ENCODE measurements around the gene CEND1. TPM values are rescaled to one million over a fixed set of nuclear protein-coding genes. Genes with fewer than 3 reads are reported as not detected.

Gene CEND1
- polyA plus RNA-seq, 1 experiment = 0.55 TPM

GRCh38 chr11:777288-778255, 12.3 kb downstream of the CEND1 start, which contains the start of gene GATD1:
GATD1 (minus strand) TSS chr11:777487; CDS start chr11:777462, 25 bp downstream.
- no peaks in the 10 kb centered on the region; the same call in 1 of the 2 replicates for H3K9me3 ChIP-seq (ENCODE audit: control insufficient read depth, insufficient read depth, low read length)
- TF ChIP-seq CTCF (IDR thresholded peaks at IDR 0.05; ENCODE audit: low read depth, low read length) = no peak

GRCh38 chr11:776561-777287, 13.2 kb downstream of the CEND1 start:
- Histone ChIP-seq H3K4me3 (ENCODE audit: low read depth, low read length) (peak overlapping the region; percentile 82), H3K27me3 (ENCODE audit: control insufficient read depth, insufficient read depth, low read length) (no peaks in the 10 kb centered on the region), H3K27ac (ENCODE audit: low read depth, low read length) (peak overlapping the region; percentile 21), H3K9me3 (ENCODE audit: control insufficient read depth, insufficient read depth, low read length) (no peaks in the 10 kb centered on the region; the same call in 1 of the 2 replicates)
- DNase-seq (ENCODE audit: low read depth, low spot score) = no peak
- ChIA-PET POLR2A (interaction anchor here (2.2 kb wide), 1 partner anchor 14 kb away, joined by 9 read pairs; the partner anchor contains the start of gene CEND1), CTCF (no interaction called here)
- TF ChIP-seq CTCF (IDR thresholded peaks at IDR 0.05; ENCODE audit: low read depth, low read length) = no peak

More at GRCh38 chr11:777288-778255, 12.3 kb downstream of the CEND1 start, which contains the start of gene GATD1:
- CTCF ChIA-PET = no interaction called here
- Histone ChIP-seq H3K4me3 (ENCODE audit: low read depth, low read length) (peak within 1 kb of the TSS; percentile 82), H3K27me3 (ENCODE audit: control insufficient read depth, insufficient read depth, low read length) (no peaks in the 10 kb centered on the region), H3K27ac (ENCODE audit: low read depth, low read length) (peak within 1 kb of the TSS; percentile 21)
- POLR2A ChIA-PET = interaction anchor here (0.7 to 2.2 kb wide), 2 partner anchors 13 to 148 kb away, joined by 3 to 9 read pairs; partner anchors contain the start of gene CEND1
- no peak for DNase-seq (ENCODE audit: low read depth, low spot score)

GRCh38 chr11:776263-776560, 13.7 kb downstream of the CEND1 start:
- no peak overlapping the region for H3K27ac ChIP-seq (ENCODE audit: low read depth, low read length)
- CTCF ChIA-PET = interaction anchor here (0.9 kb wide), 1 partner anchor 8 kb away, joined by 4 read pairs; no protein-coding TSS in a partner anchor

GRCh38 chr11:774873-775592, 14.9 kb downstream of the CEND1 start:
- ChIA-PET POLR2A (interaction anchor here (0.6 to 2.2 kb wide), 5 partner anchors 12 to 48 kb away, joined by 3 to 9 read pairs (median 4); partner anchors contain the start of genes CEND1 and TALDO1), CTCF (interaction anchor here (0.6 to 1.0 kb wide), 5 partner anchors 9 to 221 kb away, joined by 3 to 5 read pairs (median 4); partner anchors contain the start of gene LMNTD2)
- H3K9me3 ChIP-seq (ENCODE audit: control insufficient read depth, insufficient read depth, low read length) = no peaks in the 10 kb centered on the region; the same call in 1 of the 2 replicates
- H3K4me3 ChIP-seq (ENCODE audit: low read depth, low read length) = peak overlapping the region; percentile 11
- no peak for TF ChIP-seq CTCF (IDR thresholded peaks at IDR 0.05; ENCODE audit: low read depth, low read length)
- no peak for DNase-seq (ENCODE audit: low read depth, low spot score)
- H3K27me3 ChIP-seq (ENCODE audit: control insufficient read depth, insufficient read depth, low read length) = no peaks in the 10 kb centered on the region
- no peak overlapping the region for H3K27ac ChIP-seq (ENCODE audit: low read depth, low read length)

More at GRCh38 chr11:776263-776560, 13.7 kb downstream of the CEND1 start:
- Histone ChIP-seq H3K27me3 (ENCODE audit: control insufficient read depth, insufficient read depth, low read length) (no peaks in the 10 kb centered on the region), H3K9me3 (ENCODE audit: control insufficient read depth, insufficient read depth, low read length) (no peaks in the 10 kb centered on the region; the same call in 1 of the 2 replicates), H3K4me3 (ENCODE audit: low read depth, low read length) (peak overlapping the region; percentile 82)
- POLR2A ChIA-PET = interaction anchor here (2.2 kb wide), 1 partner anchor 14 kb away, joined by 9 read pairs; the partner anchor contains the start of gene CEND1
- TF ChIP-seq CTCF (IDR thresholded peaks at IDR 0.05; ENCODE audit: low read depth, low read length) = no peak
- no peak for DNase-seq (ENCODE audit: low read depth, low spot score)

All from AG04450 (cell line).